RWPE1 (cell line): ENCODE results near the gene PALD1.

Experiments used
- CTCF ChIA-PET: fragments of 350-600 bp; sonication (Branson Sonifier 250); formaldehyde crosslinking; extraction: SDS; loops from one replicate; lab custom pipeline; 2021; lab: Yijun Ruan, JAX
- POLR2A ChIA-PET: fragments of 400-600 bp; formaldehyde crosslinking; extraction: SDS; loops from one replicate; lab custom pipeline; 2020; ENCODE audit warnings: antibody characterized with exemption; ENCODE audit not compliant: low non-redundant PET; lab: Yijun Ruan, JAX
- DNase-seq: peaks from one replicate; pipeline ENCODE4 v3.0.0; 2012; ENCODE audit warnings: low spot score
- H3K27ac ChIP-seq: fragments of 450-650 bp; 2 replicates; pipeline ENCODE4 v1.5.1; 2017
- TF ChIP-seq, protein P1 (sequence below): fragments of 450-650 bp; conservative IDR thresholded peaks from 2 replicates; pipeline ENCODE4 v1.5.1; 2017; ENCODE audit warnings: low read depth, mild to moderate bottlenecking

The PALD1 gene

GRCh38 chr10:70582793-70583668 lies 104.5 kb downstream of the PALD1 start:
- TF ChIP-seq, protein P1, sequence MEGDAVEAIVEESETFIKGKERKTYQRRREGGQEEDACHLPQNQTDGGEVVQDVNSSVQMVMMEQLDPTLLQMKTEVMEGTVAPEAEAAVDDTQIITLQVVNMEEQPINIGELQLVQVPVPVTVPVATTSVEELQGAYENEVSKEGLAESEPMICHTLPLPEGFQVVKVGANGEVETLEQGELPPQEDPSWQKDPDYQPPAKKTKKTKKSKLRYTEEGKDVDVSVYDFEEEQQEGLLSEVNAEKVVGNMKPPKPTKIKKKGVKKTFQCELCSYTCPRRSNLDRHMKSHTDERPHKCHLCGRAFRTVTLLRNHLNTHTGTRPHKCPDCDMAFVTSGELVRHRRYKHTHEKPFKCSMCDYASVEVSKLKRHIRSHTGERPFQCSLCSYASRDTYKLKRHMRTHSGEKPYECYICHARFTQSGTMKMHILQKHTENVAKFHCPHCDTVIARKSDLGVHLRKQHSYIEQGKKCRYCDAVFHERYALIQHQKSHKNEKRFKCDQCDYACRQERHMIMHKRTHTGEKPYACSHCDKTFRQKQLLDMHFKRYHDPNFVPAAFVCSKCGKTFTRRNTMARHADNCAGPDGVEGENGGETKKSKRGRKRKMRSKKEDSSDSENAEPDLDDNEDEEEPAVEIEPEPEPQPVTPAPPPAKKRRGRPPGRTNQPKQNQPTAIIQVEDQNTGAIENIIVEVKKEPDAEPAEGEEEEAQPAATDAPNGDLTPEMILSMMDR = no peak
- no peak overlapping the region for H3K27ac ChIP-seq
- no peak for DNase-seq
- ChIA-PET CTCF (interaction anchor here (0.8 kb wide), 1 partner anchor 33 kb away, joined by 3 read pairs; no protein-coding TSS in a partner anchor), POLR2A (interaction anchor here (0.6 kb wide), 1 partner anchor 11 kb away, joined by 3 read pairs; no protein-coding TSS in a partner anchor)

- no peak overlapping the region for H3K27ac ChIP-seq
- no peak for DNase-seq
- TF ChIP-seq, protein P1 = no peak
- ChIA-PET CTCF (no interaction called here), POLR2A (no interaction called here)
These were observed 105.1 kb downstream of the PALD1 start for GRCh38 chr10:70583669-70584037.

GRCh38 chr10:70584366-70584765 lies 105.8 kb downstream of the PALD1 start:
- H3K27ac ChIP-seq = no peak overlapping the region
- DNase-seq = no peak
- CTCF ChIA-PET = no interaction called here
- POLR2A ChIA-PET = no interaction called here
- TF ChIP-seq, protein P1 = no peak

DNA sequence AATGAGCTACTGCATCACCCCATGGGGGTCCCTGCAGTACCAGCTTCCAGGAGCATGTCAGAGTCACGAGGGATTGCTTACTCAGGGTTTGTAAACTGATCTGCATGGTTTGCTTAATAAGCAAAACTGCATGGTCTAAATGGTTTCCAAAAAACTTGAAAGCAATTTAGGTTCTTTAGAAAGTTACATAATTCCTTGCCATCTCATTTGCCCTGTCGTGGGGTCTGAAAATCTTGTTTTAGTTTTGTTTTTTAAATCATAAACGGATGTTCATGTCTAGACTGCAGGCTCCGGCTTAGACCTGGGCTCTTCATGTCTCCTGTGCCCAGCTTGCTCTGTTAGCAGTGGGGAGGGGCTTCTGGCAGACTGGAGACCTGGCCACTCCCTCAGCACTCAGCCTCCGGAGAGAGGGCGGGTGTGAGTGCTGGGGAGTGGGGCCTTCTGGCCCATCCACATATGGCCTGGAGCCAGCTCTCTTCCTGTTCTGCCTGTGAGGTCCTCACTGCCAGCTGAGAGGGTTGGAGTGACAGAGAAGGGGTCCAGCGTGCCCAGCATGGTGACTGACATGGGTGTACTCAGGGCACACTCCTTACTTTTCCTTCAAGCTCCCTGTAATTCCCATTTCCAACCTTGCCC lies 106.5 kb downstream of the PALD1 start:
- TF ChIP-seq, protein P1 = no peak
- ChIA-PET POLR2A (no interaction called here), CTCF (interaction anchor here (0.6 to 0.7 kb wide), 2 partner anchors 122 to 1038 kb away, joined by 3 to 4 read pairs; no protein-coding TSS in a partner anchor)
- H3K27ac ChIP-seq = no peak overlapping the region
- DNase-seq = no peak

GRCh38 chr10:70585578-70586169 lies 107.1 kb downstream of the PALD1 start:
- no peak for DNase-seq
- no peak overlapping the region for H3K27ac ChIP-seq
- CTCF ChIA-PET = interaction anchor here (0.6 to 0.7 kb wide), 2 partner anchors 122 to 1039 kb away, joined by 3 to 4 read pairs; no protein-coding TSS in a partner anchor
- POLR2A ChIA-PET = no interaction called here
- TF ChIP-seq, protein P1 = no peak

- no peak overlapping the region for H3K27ac ChIP-seq
- CTCF ChIA-PET = no interaction called here
- TF ChIP-seq, protein P1 = no peak
- POLR2A ChIA-PET = no interaction called here
- no peak for DNase-seq
These were observed 107.9 kb downstream of the PALD1 start for GRCh38 chr10:70586348-70586930.
